D341Med (cell line): ENCODE measurements around the gene UFSP2.

Experiments used
- DNase-seq: peaks from one replicate; pipeline ENCODE4 v3.0.0; 2012; ENCODE audit warnings: low spot score

The UFSP2 gene

GRCh38 chr4:185352202-185352601, 73.6 kb downstream of the UFSP2 start:
- DNase-seq, result no peak

DNA sequence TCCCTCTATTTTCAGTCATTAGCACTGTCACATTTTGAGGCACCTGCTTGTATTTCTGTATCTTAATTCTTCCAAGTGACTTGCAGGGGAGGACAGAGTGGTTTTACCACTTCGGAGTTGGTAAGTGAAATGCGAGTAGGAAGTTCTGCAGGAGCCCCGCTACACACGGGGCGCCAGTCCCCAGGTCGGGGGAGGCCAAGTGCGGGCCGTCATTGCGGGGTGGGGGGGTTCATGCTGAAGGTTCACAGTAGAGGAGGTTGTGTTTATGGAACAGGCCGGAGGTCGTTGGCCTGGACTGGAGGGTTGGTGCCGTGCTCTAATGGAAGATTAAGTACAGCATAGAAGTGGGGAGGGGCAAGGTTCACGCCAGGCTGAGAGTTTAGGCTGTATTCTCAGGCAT, 74.1 kb downstream of the UFSP2 start:
- DNase-seq, result no peak
